HCT116 (cell line): ENCODE data around the gene ZNF320.

Experiments used
- ATF3 ChIP-seq: IDR thresholded peaks from 2 replicates; pipeline ENCODE4 v1.6.1; 2012
- CEBPB ChIP-seq: IDR thresholded peaks from 2 replicates; pipeline ENCODE4 v1.6.1; 2012; ENCODE audit warnings: low read depth
- CTCF ChIP-seq, 3 experiments: fragments of 200-600 bp in 1 of 3; sonication (generic) in 1 of 3; IDR thresholded peaks in 2 of 3; conservative IDR thresholded peaks in 1 of 3; 2 replicates each; pipeline ENCODE4 v1.5.1; 2012 to 2017; ENCODE audit warnings: low read depth in 2 of 3, low read length in 2 of 3, antibody characterized with exemption in 1 of 3, borderline replicate concordance in 1 of 3, control low read depth in 1 of 3, mild to moderate bottlenecking in 1 of 3, mixed read lengths in 1 of 3, mixed run types in 1 of 3, moderate library complexity in 1 of 3; ENCODE audit not compliant: insufficient read depth in 1 of 3
- EZH2 ChIP-seq: fragments of 200-600 bp; sonication (generic); IDR thresholded peaks from 2 replicates; pipeline ENCODE4 v1.6.1; 2017; ENCODE audit warnings: antibody characterized with exemption, mixed run types
- EZH2phosphoT487 ChIP-seq: fragments of 200-600 bp; IDR thresholded peaks from 2 replicates; pipeline ENCODE4 v1.6.1; 2018; ENCODE audit warnings: antibody characterized with exemption, borderline replicate concordance
- FOSL1 ChIP-seq: IDR thresholded peaks from 2 replicates; pipeline ENCODE4 v1.6.1; 2012; ENCODE audit warnings: low read depth
- MAX ChIP-seq: IDR thresholded peaks from 2 replicates; pipeline ENCODE4 v1.6.1; 2012
- POLR2A ChIP-seq: IDR thresholded peaks from 2 replicates; pipeline ENCODE4 v1.7.0; 2011; ENCODE audit warnings: borderline replicate concordance; ENCODE audit not compliant: insufficient read depth, insufficient read length; ENCODE audit errors: extremely low read depth
- POLR2AphosphoS5 ChIP-seq: IDR thresholded peaks from 2 replicates; pipeline ENCODE4 v1.6.1; 2011; ENCODE audit warnings: mild to moderate bottlenecking, low read depth, low read length, moderate library complexity
- REST ChIP-seq: IDR thresholded peaks from 2 replicates; pipeline ENCODE4 v1.6.1; 2012; ENCODE audit warnings: low read depth
- SP1 ChIP-seq: IDR thresholded peaks from 2 replicates; pipeline ENCODE4 v1.6.1; 2012; ENCODE audit warnings: low read depth
- SRF ChIP-seq: IDR thresholded peaks from 2 replicates; pipeline ENCODE4 v1.6.1; 2012; ENCODE audit warnings: low read depth
- TCF7L2 ChIP-seq: IDR thresholded peaks from 2 replicates; pipeline ENCODE4 v1.7.0; 2011; ENCODE audit warnings: borderline replicate concordance, inconsistent platforms; ENCODE audit not compliant: insufficient read depth, insufficient read length; ENCODE audit errors: extremely low read depth
- ZFX ChIP-seq: fragments of 450-650 bp; IDR thresholded peaks from 2 replicates; pipeline ENCODE4 v1.6.1; 2017

- TF ChIP-seq CTCF (IDR thresholded peaks at IDR 0.05 in 2 of 3, conservative IDR thresholded peaks at IDR 0.05 in 1 of 3; ENCODE audit: borderline replicate concordance in 1 of 3, insufficient read depth in 1 of 3, low read depth in 2 of 3, low read length in 2 of 3): no peak
- no peak for TF ChIP-seq ATF3
- no peak for TF ChIP-seq POLR2A
- no peak for TF ChIP-seq FOSL1
- no peak for TF ChIP-seq ZFX
- TF ChIP-seq EZH2: no peak
- TF ChIP-seq MAX: no peak
- TF ChIP-seq POLR2AphosphoS5: no peak
- no peak for TF ChIP-seq TCF7L2
- TF ChIP-seq SRF: no peak
- TF ChIP-seq REST: no peak
- no peak for TF ChIP-seq SP1
- no peak for TF ChIP-seq EZH2phosphoT487
- no peak for TF ChIP-seq CEBPB
Observed at GRCh38 chr19:52896431-52897137, 851 bp downstream of the ZNF320 start.
